Left renal pelvis (tissue), 4 donors: Measurements from ENCODE around the gene RALGAPB. TPM values are rescaled to one million over a fixed set of nuclear protein-coding genes. Genes with fewer than 3 reads are reported as not detected.

Source experiments
- DNase-seq, 4 donors: peaks; one replicate each; pipeline ENCODE4 v3.0.0-alpha.2; 2013; ENCODE audit warnings: low read depth in 4 of 4, low spot score in 3 of 4
- polyA plus RNA-seq, 4 donors: library from polyadenylated mRNA; unstranded; fragments of 120-200 nt; gene quantifications; one replicate each; pipeline ENCODE4 v1.2.1, GENCODE V29; 2013; ENCODE audit not compliant: insufficient read length in 4 of 4

Gene RALGAPB
- polyA plus RNA-seq, 4 donors = 31.3 to 41.9 (median 38.5) TPM

DNA sequence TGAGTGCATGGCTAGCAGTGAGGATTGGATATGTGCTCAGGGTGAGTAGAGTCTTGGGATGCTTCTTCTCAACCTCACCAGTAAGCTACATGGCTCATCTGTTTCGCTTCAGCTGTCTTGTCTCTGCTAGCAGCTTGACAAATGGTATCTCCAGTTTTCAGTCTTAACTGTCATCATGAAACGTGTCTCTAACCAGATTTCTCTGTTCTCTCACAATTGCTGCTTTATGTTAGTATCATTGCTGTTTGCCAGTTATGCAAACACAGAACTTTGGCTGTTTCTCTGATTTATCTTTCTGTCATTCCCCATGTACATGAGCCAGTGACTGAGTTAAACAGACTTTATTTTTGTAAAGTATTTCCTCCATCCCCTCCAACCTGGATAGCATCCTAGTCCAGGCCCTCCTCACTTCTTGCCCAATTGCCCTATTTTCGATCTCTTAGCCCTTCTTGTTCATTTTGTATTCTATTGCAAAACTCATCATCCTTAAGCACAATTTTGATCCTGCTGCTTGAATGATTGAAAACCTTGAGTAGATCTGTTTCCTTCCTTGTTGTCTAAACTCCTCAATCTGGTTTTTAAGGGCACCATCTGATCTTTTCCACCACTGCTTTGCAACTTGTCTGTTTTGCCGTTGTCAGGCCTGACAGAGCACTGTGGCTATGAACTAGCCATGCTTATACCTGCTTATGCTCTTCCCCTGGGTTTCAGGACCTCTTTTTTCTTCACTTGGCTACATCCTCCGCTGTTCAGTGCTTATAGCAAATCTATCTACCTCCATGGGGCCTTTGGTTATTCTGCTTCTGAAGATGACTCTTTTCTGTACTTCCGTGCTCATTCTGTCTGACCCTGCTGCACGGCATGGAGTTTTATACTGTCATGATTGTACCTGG is 70.6 kb downstream of the RALGAPB start:
- no peak for DNase-seq

DNA sequence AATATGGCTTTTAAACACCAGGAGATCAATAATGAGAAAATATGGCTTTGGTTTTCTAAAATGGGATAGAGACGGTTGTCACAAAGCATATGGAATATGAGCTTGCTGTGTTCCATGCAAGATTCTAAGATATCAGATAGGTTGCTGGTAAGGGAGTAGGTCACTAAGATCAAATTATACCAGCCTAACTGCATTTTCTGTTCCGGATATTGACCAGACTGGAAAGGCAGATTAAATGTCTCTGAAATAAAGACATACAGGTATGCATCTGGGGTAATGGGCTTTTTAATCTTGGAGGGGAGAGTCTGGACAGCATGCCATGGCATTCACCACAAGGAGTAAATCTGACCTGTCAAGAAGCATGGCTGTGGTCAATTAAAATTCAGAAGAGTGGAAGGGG is 73.1 kb downstream of the RALGAPB start:
- DNase-seq = no peak

DNA sequence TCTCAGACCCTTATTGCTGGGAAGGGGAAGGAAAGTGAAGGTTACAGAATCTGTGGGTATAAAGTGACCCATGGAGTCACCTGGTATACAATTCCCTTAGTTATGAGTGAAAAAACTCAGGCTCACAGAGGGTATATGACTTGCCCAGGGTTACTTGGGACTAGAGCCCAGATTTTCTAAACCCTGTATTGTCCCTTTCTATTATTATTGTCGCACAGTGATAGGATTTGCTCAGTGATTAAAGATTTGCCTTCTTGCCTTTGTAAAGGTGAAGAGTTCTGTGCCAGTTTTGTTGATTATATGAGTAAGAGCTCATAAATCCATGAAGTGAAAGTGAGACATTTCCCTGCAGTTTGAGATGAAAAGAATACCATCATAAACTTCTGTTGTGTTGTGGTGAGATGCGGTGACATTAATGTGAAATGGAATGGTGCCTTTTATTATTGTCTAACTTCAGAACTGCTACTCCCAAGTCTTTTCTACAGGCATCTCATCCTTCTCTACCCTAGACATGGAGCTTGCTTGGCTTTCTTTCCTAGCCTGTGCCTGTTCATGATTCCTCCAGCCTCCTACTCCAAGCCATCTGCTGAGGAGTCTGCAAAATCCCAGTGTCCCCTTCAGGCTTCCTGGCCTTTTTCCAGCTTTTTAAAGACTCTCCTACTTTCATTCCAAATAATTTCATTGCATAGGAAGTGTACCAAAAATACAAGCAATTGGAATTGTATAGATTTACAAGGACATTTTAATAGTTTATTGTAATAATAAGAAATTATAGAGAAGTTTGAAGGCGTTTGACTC is 74.8 kb downstream of the RALGAPB start:
- no peak for DNase-seq

DNA sequence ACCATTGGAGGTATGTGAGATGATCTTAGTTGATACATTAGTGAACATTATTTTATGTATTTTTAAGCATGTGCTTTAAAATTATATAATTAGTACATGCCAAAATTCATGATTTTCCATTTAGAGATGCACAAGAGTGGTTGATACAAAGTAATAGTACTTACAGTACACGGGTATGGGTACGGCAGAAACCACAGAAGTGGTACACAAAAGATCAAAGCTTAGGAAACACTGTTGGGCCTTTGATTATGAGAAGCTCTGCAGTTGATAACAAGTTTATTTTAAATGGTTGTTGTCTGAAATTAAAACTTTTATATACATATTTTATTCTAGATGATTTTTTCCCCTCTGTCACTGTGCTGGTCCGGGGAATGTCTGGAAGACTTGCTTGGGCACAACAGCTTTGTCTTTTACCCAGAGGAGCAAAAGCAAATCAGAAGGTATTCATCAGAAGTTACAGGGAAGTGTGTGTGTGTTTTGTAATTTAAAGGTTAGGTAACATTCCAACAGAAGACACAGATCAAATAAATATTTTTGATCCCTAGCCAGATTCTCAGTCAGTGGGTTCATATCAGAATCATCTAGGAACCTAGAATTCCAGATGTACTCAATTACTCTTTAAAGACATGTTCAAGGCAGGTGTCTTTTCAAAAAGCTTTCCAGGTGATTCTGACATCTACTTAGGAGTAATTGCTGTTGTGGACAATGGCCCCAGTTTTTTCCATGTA is 75.9 kb downstream of the RALGAPB start:
- DNase-seq = no peak

DNA sequence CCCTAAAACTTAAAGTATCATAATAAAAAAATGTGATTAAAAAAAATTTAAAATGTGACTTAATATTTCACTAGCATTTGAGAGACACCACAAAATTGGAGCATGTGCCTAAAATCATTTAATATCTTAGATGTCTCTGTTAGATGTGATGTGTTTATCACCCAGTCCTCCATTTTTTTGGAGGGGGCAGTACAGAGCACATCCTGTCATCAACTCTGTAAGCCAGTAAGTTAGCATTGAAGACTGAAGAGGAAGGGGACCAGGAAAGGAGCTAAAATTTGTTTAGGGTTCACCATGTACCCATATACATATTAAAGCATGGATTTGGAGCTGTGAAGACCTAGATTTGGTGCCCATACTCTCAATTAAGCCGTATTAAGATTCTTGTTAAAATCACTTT is 77.6 kb downstream of the RALGAPB start:
- DNase-seq = no peak

DNA sequence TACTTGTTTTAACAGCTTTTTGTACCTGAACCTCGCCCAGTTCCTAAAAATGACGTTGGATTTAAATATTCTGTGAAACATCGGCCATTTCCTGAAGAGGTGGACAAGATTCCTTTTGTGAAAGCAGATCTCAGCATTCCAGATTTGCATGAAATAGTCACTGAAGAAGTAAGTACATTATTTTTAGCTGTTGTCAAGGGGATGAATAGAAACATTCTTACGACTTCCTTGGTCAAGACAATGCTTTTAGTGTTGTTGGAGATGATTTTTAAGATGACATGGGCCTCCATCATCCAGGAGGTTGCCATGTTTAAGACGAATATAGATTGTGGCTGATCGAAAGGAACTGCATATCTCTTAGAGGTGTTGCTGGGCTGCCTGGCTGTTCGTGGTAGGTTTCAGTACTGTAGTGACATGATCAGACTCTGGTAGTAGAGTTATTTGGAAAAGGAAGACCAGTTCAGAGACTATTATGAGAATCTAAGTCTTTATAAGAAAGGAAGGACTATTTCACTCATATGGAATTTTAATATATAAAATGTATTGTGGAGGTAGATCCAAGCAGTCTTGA is 78.5 kb downstream of the RALGAPB start:
- no peak for DNase-seq

DNA sequence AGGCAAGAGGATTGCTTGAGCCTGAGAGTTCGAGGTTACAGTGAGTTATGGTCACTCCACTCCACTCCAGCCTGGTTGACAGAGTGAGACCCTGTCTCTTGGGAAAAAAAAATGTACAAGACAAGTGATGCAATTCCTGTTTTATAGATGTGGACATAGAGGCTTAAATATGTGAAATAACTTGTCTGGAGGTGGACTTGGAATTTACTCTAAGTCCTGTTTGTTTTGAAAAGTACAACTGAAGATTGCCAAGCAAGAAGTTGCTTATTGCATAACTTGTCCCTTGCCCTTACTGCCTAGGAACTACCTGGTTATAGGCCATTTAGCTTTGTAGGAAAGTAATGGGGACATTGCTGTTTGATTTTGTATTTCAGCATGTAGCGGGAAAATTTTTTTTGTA is 82.3 kb downstream of the RALGAPB start:
- DNase-seq = no peak

GRCh38 chr20:38555395-38555794 is 82.8 kb downstream of the RALGAPB start:
- DNase-seq = no peak

DNA sequence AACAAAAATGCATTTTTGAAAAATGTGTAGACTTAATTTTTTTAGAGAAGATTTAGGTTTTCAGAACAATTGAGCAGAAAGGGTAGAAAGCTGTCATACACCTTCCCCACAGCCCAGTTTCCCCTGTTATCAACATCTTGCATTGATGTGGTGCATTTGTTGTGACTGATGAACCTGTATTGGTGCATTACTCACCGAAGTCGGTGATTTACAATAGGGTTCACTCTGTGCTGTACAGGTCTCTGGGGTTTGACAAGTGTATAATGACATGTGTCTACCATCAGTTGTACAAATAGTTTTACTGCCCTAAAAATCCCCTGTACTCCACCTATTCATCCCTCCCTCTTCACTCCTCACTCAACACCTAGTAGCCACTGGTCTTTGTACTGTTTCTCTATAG is 84.5 kb downstream of the RALGAPB start:
- DNase-seq = no peak

DNA sequence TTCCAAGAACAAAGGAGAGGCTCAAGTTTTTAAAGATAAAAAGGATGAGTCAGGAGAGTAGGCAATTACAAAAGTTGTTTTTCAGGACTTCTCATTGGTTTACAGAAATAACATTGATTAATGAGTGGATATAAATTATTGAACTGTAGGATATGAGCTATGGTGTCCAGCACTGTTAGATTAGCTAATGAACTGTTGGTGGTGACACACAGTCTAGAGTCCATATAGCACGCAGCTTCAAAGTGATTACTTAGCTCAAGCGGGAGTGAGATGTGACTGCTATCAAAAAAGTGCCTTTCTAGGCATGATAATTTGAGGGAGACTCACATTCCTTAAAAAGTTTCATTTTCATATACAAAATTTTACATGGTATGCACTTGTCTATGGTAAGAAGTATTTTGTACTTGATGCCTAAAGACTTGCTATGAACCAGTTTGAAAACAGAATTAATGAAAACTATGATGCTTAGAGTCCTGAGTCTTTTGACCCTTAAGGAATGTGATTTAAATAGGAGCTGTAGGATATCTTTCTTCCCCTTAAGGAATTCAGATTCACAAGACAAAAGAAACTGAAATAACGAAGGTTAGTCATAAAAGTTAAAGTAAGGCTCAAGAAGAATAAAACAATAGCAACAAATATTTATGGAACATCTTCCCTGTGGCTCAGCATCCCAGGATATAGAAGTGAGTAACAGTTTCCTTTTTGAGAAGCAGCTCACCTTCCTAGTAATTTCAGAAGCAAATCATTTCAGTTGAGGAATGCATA is 86.1 kb downstream of the RALGAPB start:
- DNase-seq = no peak

- DNase-seq = no peak
Measured at GRCh38 chr20:38559764-38560163, 87.1 kb downstream of the RALGAPB start.

DNA sequence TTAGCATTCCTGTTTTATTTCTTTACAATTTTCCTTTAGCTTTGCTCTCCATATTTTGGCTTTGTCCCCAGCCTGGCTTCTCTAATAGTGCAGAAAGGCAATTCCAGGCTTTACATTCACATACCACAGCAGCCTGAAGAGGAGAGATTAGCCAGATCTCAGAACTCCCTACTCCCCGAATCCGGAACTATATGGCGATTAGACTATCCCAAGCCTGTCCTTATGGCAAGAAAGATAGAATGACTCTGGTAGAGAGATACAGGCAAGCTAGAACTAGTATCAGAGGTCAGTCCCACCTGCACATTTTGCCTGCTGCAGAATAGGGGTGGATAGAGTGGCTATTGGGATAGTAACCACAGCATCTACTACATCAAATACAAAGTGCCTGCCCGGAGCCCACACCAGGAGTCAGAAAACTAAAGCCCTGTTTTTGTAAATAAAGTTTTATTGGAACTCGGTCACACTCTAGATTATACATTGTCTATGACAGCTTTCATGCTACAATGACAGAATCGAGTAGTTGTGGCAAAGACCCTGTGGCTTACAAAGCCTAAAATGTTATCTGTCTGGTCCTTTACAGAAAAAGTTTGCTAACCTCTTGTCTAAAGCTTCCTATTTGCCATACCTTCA is 91.3 kb downstream of the RALGAPB start:
- DNase-seq = no peak

- no peak for DNase-seq
Measured at GRCh38 chr20:38564680-38565079, 92.0 kb downstream of the RALGAPB start.

DNA sequence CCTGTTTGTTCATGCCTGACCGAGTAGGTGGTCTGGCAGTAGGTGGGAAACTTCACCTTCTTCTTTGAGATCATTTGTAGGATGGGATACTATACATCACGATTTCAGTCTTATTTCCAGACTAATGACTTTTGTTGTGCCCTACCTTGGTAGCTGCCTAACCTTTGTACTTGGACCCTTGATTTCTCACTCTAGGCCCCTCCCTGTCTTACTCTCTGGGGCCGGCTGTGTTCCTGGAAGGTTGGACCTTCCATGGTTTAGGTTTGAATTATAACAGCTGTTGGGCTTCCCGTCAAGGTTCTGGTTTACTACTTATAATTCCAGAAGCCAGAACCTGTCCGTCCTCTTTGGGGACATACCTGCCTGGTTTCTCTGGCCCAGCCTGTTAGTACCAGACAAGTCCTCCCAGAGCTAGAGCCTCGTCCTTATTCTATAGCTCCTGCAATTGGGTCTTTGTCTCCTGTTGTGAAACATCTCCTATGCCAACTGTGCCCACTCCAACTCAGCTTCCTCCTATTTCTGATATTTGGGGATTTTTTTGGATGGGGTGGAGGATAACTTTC is 93.5 kb downstream of the RALGAPB start:
- DNase-seq = no peak

GRCh38 chr20:38569747-38570525 is 97.3 kb downstream of the RALGAPB start:
- no peak for DNase-seq

- DNase-seq = no peak
Measured at GRCh38 chr20:38573413-38573812, 100.8 kb downstream of the RALGAPB start.

DNA sequence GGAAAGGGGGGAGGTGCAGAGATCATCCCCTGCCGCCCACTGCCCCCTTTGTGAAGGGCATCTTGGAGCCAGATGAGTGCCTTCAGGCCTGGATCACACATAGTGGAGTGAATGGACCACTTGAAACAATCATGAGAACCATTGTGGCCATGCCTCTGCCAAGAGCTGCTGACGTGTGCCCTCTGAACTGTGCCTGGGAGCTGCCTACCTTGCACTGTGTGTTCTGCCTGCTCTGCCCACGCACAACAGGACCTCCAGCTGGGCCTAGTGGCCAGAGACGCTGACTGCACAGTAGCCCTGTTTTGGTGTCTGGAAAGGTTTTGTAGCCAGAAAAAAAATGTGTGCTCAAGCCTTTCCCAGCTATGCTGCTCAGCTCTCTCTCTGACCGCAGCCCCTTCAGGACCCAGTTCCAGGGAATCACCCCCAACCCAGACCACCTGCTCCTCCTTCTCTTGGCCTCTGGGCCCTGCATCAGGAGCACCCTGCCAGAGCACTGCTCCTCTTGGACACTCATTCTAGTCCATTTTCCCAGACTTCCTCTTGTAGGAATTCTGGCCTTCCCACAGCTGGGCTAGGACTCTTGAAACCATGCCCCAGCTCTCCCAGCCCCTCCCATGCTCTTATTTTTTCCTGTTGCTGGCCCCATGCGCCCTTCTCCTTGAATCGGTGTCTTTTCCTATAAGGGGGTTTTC is 106.7 kb downstream of the RALGAPB start:
- DNase-seq = no peak

DNA sequence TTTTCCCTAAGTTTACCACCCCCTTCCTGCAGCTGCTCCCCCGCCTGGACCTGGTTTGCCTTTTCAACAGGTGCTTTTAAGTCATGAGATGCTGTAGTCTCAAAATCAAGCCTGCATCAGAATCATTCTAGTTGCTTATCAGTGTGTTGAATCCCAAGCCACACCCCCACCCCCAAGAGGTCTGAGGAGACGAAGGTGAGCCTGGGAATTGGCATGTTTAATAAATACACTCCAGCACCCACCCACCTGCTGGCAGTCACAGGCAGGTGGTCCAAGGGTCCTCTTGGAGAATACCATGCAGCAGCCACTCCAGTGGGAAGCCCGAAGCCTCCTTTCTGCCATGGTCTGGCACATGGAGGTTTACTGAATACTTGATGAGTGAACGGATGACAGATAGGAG is 107.3 kb downstream of the RALGAPB start:
- DNase-seq = no peak
